HepG2 (cell line): ENCODE measurements around the gene PM20D1. TPM values are rescaled to one million over a fixed set of nuclear protein-coding genes. Genes with fewer than 3 reads are reported as not detected.

Experiments
- ATAC-seq: fragments of 200-7000 bp; cut with Tn5 transposase; 3 replicates; pipeline ENCODE4 v1.9.1; 2020; ENCODE audit warnings: mild to moderate bottlenecking, moderate library complexity
- BruUV-seq: library from RNA; stranded (reverse); fragments of 400-500 nt; replicated peaks from 2 replicates; lab custom pipeline; 2021; lab: Mats Ljungman, UMichigan
- CTCF ChIA-PET: fragments of 300-600 bp; formaldehyde crosslinking; extraction: SDS; loops from one replicate; lab custom pipeline; 2021; ENCODE audit warnings: low total read pairs, inconsistent platforms, low intra/inter-chr PET ratio; lab: Yijun Ruan, JAX
- POLR2A ChIA-PET: fragments of 350-600 bp; sonication (Branson Sonifier 250); formaldehyde crosslinking; loops from one replicate; lab custom pipeline; 2020; ENCODE audit warnings: antibody characterized with exemption, inconsistent platforms; lab: Yijun Ruan, JAX
- DNase-seq: peaks from one replicate; pipeline ENCODE4 v3.0.0-alpha.2; 2015; ENCODE audit warnings: low spot score
- FAIRE-seq: peaks from 3 replicates; lab custom pipeline; 2011; peaks lifted over from hg19 to GRCh38; lab: Jason Lieb, UNC
- H2AFZ ChIP-seq: one replicate; pipeline ENCODE4 v1.6.1; 2011; ENCODE audit warnings: low read length, inconsistent platforms
- H3K27ac ChIP-seq: fragments of 300-600 bp; 3 replicates; pipeline ENCODE4 v1.8.0; 2011; ENCODE audit warnings: mixed run types, mild to moderate bottlenecking, mixed read lengths, low read length, inconsistent platforms; ENCODE audit not compliant: insufficient read depth; ENCODE audit errors: extremely low read length
- H3K27me3 ChIP-seq, 2 experiments: fragments of 200-600 bp in 1 of 2; 2 replicates in 1 of 2; 3 replicates in 1 of 2; pipeline versions ENCODE4 v1.6.0 to v1.8.0; 2011; ENCODE audit warnings: low read length in 2 of 2, mild to moderate bottlenecking in 2 of 2, moderate library complexity in 2 of 2, inconsistent platforms in 1 of 2; ENCODE audit not compliant: insufficient read depth in 2 of 2, control insufficient read depth in 1 of 2
- H3K36me3 ChIP-seq, 2 experiments: fragments of 200-600 bp in 1 of 2; replicated peaks in 1 of 2; 2 replicates in 1 of 2; 3 replicates in 1 of 2; pipeline versions ENCODE4 v1.5.1 to v1.8.0; 2011; ENCODE audit warnings: low read length in 2 of 2, inconsistent platforms in 1 of 2; ENCODE audit not compliant: insufficient read depth in 2 of 2, control insufficient read depth in 1 of 2
- H3K4me1 ChIP-seq: 2 replicates; pipeline ENCODE4 v1.5.1; 2012; ENCODE audit warnings: low read length, inconsistent platforms; ENCODE audit not compliant: insufficient read depth
- H3K4me2 ChIP-seq: 2 replicates; pipeline ENCODE4 v1.6.0; 2011; ENCODE audit warnings: low read depth, low read length, inconsistent platforms
- H3K4me3 ChIP-seq, 3 experiments: fragments of 200-600 bp in 1 of 3; sonication (generic), shearing (Covaris generic) in 1 of 3; replicated peaks in 1 of 3; 2 replicates each; pipeline ENCODE4 v1.5.1; 2011 to 2016; ENCODE audit warnings: low read length in 3 of 3, inconsistent platforms in 2 of 3, low read depth in 2 of 3, mild to moderate bottlenecking in 2 of 3, control low read depth in 1 of 3, mixed read lengths in 1 of 3; ENCODE audit not compliant: insufficient read depth in 1 of 3
- H3K79me2 ChIP-seq: one replicate; pipeline ENCODE4 v1.6.1; 2011; ENCODE audit warnings: low read length, inconsistent platforms; ENCODE audit not compliant: insufficient read depth
- H3K9ac ChIP-seq: 2 replicates; pipeline ENCODE4 v1.6.0; 2011; ENCODE audit warnings: mild to moderate bottlenecking, low read depth, low read length, inconsistent platforms; ENCODE audit not compliant: insufficient read depth
- H3K9me3 ChIP-seq: 2 replicates; pipeline ENCODE4 v1.5.1; 2012; ENCODE audit warnings: mild to moderate bottlenecking, low read length
- H4K20me1 ChIP-seq: 2 replicates; pipeline ENCODE4 v1.6.0; 2011; ENCODE audit warnings: inconsistent platforms, mild to moderate bottlenecking, low read length, moderate library complexity; ENCODE audit not compliant: insufficient read depth
- ATF7 ChIP-seq, 2 experiments: fragments of 450-650 bp in 1 of 2; sonication (generic) in 1 of 2; formaldehyde crosslinking in 1 of 2; IDR thresholded peaks; 2 replicates each; pipeline versions ENCODE4 v1.4.0 to v1.6.1; 2016 to 2020; ENCODE audit warnings: antibody characterized with exemption in 1 of 2, mild to moderate bottlenecking in 1 of 2, missing genetic modification reagents in 1 of 2
- BORCS8-MEF2B ChIP-seq: sonication (generic); formaldehyde crosslinking; IDR thresholded peaks from 2 replicates; pipeline ENCODE4 v1.8.0; 2022; ENCODE audit warnings: mild to moderate bottlenecking, missing genetic modification reagents
- FOXA1 ChIP-seq, 2 experiments: fragments of 450-650 bp in 1 of 2; sonication (generic) in 1 of 2; formaldehyde crosslinking in 1 of 2; IDR thresholded peaks; 2 replicates each; pipeline versions ENCODE4 v1.4.0 to v1.6.1; 2016 to 2020; ENCODE audit warnings: missing genetic modification reagents in 1 of 2
- HES4 ChIP-seq: sonication (generic); formaldehyde crosslinking; IDR thresholded peaks from 2 replicates; pipeline ENCODE4 v1.9.0; 2021; ENCODE audit warnings: mild to moderate bottlenecking, missing genetic modification reagents, borderline replicate concordance
- KDM2A ChIP-seq: sonication (generic); formaldehyde crosslinking; IDR thresholded peaks from 2 replicates; pipeline ENCODE4 v1.4.0; 2020; ENCODE audit warnings: low read depth, missing genetic modification reagents, borderline replicate concordance
- KLF12 ChIP-seq: sonication (generic); formaldehyde crosslinking; IDR thresholded peaks from 2 replicates; pipeline ENCODE4 v1.4.0; 2020; ENCODE audit warnings: missing genetic modification reagents, borderline replicate concordance
- KLF16 ChIP-seq, 2 experiments: sonication (generic) in 1 of 2; formaldehyde crosslinking in 1 of 2; IDR thresholded peaks; 2 replicates each; pipeline versions ENCODE4 v1.6.1 to v1.8.0; 2016 to 2023; ENCODE audit warnings: missing genetic modification reagents in 2 of 2, missing compliant biosample characterization in 1 of 2
- MAF1 ChIP-seq: sonication (generic); formaldehyde crosslinking; IDR thresholded peaks from 2 replicates; pipeline ENCODE4 v1.5.0; 2020; ENCODE audit warnings: missing genetic modification reagents, borderline replicate concordance
- ZBTB42 ChIP-seq: sonication (generic); formaldehyde crosslinking; IDR thresholded peaks from 2 replicates; pipeline ENCODE4 v1.5.0; 2020; ENCODE audit warnings: mild to moderate bottlenecking, missing genetic modification reagents
- ZNF235 ChIP-seq: sonication (generic); formaldehyde crosslinking; IDR thresholded peaks from 2 replicates; pipeline ENCODE4 v1.8.1; 2023; ENCODE audit warnings: mild to moderate bottlenecking, missing genetic modification reagents, borderline replicate concordance
- ZNF292 ChIP-seq: sonication (generic); formaldehyde crosslinking; IDR thresholded peaks from 2 replicates; pipeline ENCODE4 v1.8.1; 2022; ENCODE audit warnings: mild to moderate bottlenecking, low read depth, missing genetic modification reagents, borderline replicate concordance
- ZNF343 ChIP-seq: sonication (generic); formaldehyde crosslinking; IDR thresholded peaks from 2 replicates; pipeline ENCODE4 v1.4.0; 2020; ENCODE audit warnings: mild to moderate bottlenecking, missing genetic modification reagents
- ZNF816 ChIP-seq: sonication (generic); formaldehyde crosslinking; IDR thresholded peaks from 2 replicates; pipeline ENCODE4 v1.8.0; 2022; ENCODE audit warnings: missing genetic modification reagents, mild to moderate bottlenecking, borderline replicate concordance
- ZNF839 ChIP-seq: sonication (generic); formaldehyde crosslinking; IDR thresholded peaks from 2 replicates; pipeline ENCODE4 v1.4.0; 2020; ENCODE audit warnings: missing genetic modification reagents, mild to moderate bottlenecking, borderline replicate concordance
- ZSCAN21 ChIP-seq: sonication (generic); formaldehyde crosslinking; IDR thresholded peaks from 2 replicates; pipeline ENCODE4 v1.8.0; 2022; ENCODE audit warnings: mild to moderate bottlenecking, missing genetic modification reagents, moderate library complexity, borderline replicate concordance
- WGBS: methylation state at CpG from one replicate; pipeline ENCODE4 v1.1.6; 2017; ENCODE audit warnings: low lambda C conversion rate; 5-methylcytosine and 5-hydroxymethylcytosine counted together
- in situ Hi-C: cut with HindIII; loops from 2 replicates; pipeline ENCODE4 v1.10.0; 2017; ENCODE audit warnings: low pct_unique_long_range_greater_than_20kb; ENCODE audit not compliant: extremely low pct_ligation_motif_present
- intact Hi-C: fragments of 100-400 bp; cut with micrococcal nuclease; formaldehyde crosslinking; loops from one replicate; pipeline ENCODE4 v1.10.0; 2022; ENCODE audit not compliant: unreplicated experiment
- polyA plus RNA-seq, 8 experiments: library from polyadenylated mRNA; depleted of rRNA in 3 of 8; stranded (reverse) in 7 of 8; unstranded in 1 of 8; fragments of >200 nt; fragmentation: Illumina TruSeq in 4 of 8; extraction: Trizol in 4 of 8; gene quantifications; 2 replicates each; pipeline versions ENCODE4 v1.2.1 to v1.2.3, GENCODE V29; 2011 to 2016; ENCODE audit warnings: low read depth in 4 of 8, missing spikeins in 1 of 8, mixed read lengths in 1 of 8; ENCODE audit not compliant: insufficient read depth in 1 of 8
- total RNA-seq, 5 experiments: library from RNA; depleted of rRNA; stranded (reverse); fragments of >200 nt; fragmentation: Illumina TruSeq; extraction: Trizol; gene quantifications; 2 replicates each; pipeline ENCODE4 v1.2.3, GENCODE V29; 2016; ENCODE audit warnings: low read depth in 1 of 5
- TF ChIP-seq, protein P1 (sequence below): sonication (generic); formaldehyde crosslinking; conservative IDR thresholded peaks from 2 replicates; pipeline ENCODE4 v1.4.0; 2020; ENCODE audit warnings: missing genetic modification reagents

PM20D1 gene
- total and polyA plus RNA-seq, 2 of the 13 experiments (the other 11 are each of a cell fraction or from before 2014, with no cell fraction given), result not detected

DNA sequence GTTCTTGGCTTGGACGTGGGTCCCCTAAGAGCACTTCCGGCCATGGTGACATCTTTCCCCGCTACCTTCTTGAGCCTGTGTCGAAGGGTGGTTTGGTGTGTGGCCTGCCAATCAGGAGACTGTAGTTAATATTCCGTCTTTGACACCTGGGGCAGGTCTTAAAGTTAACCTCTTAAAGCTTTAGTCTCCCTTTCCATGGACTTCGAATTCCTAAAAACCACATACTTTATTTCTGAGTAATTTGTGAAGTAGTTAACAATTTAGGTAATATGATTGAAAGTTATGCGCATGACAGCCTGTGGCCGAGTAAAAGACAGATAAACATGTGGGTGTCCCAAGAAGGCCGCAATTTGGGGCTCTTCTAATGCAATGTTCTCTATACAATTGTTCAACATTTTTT, 64.5 kb downstream of the PM20D1 start:
- Histone ChIP-seq H3K4me1 (no peaks in the 10 kb centered on the region), H3K79me2 (no peaks in the 10 kb centered on the region), H3K27me3 (peaks cover 0 to 5% of the 10 kb centered on the region in 2 experiments; a peak in 2 of 5 replicates), H3K9me3 (no peaks in the 10 kb centered on the region), H4K20me1 (no peaks in the 10 kb centered on the region), H3K4me3 (no peak overlapping the region), H3K9ac (no peak overlapping the region), H3K27ac (no peak overlapping the region), H2AFZ (no peak overlapping the region), H3K4me2 (no peak overlapping the region), H3K36me3 (no peaks in the 10 kb centered on the region)
- ChIA-PET CTCF (no interaction called here), POLR2A (interaction anchor here (0.7 kb wide), 1 partner anchor 297 kb away, joined by 3 read pairs; no protein-coding TSS in a partner anchor)
- WGBS, result 61% methylated on average over 9 of the region's 9 CpGs
- DNase-seq, result no peak
- TF ChIP-seq ZNF343 (CRISPR knock-in tag), result no peak
- TF ChIP-seq FOXA1 (IDR thresholded peaks at IDR 0.05), result no peak
- TF ChIP-seq FOXA1 (CRISPR knock-in tag; IDR thresholded peaks at IDR 0.05), result no peak
- no peak for TF ChIP-seq HES4 (CRISPR knock-in tag)
- TF ChIP-seq ZSCAN21 (CRISPR knock-in tag), result no peak
- TF ChIP-seq ZNF839 (CRISPR knock-in tag), result no peak
- TF ChIP-seq ZNF816 (CRISPR knock-in tag), result no peak
- TF ChIP-seq ZNF235 (CRISPR knock-in tag), result no peak
- TF ChIP-seq KLF16 (CRISPR knock-in tag; IDR thresholded peaks at IDR 0.05), result no peak
- intact Hi-C loops (no loop called here), in situ Hi-C loops (no loop called here)
- no TSS peak for BruUV-seq
- ATAC-seq, result no peak
- no peak for FAIRE-seq

DNA sequence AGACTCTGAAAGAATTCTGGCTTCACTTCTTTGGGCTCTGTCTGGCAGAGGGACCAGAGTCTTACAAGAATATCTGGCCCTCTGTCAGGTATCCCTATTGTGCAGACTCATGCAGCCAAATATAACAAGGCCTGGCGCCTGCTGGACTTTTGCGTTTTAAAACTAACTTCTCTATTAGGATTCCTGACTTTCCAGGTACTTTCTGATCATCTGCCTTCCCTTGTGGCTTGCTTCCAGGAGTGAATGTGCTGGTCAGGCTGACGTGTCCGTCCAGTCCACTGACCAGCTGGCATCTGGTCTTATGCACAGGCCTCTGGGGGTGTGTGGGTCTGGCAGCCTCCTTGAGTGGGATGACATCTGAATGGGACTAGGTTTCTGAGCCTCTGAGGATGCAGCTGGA, 66.0 kb downstream of the PM20D1 start:
- Histone ChIP-seq H3K9ac (no peak overlapping the region), H3K79me2 (no peaks in the 10 kb centered on the region), H3K27me3 (peaks cover 0 to 5% of the 10 kb centered on the region in 2 experiments; a peak in 1 of 5 replicates), H3K4me2 (no peak overlapping the region), H4K20me1 (no peaks in the 10 kb centered on the region), H3K4me3 (no peak overlapping the region), H3K27ac (no peak overlapping the region), H3K9me3 (no peaks in the 10 kb centered on the region), H3K36me3 (no peaks in the 10 kb centered on the region), H3K4me1 (no peaks in the 10 kb centered on the region), H2AFZ (no peak overlapping the region)
- intact Hi-C loops, result no loop called here
- BruUV-seq, result no TSS peak
- in situ Hi-C loops, result no loop called here
- WGBS, result 54% methylated on average over 2 of the region's 4 CpGs
- ATAC-seq (no peak; the same call in 2 of the 3 replicates), FAIRE-seq (no peak), DNase-seq (no peak)
- ChIA-PET POLR2A (no interaction called here), CTCF (no interaction called here)
- TF ChIP-seq KDM2A, result no peak
- TF ChIP-seq MAF1 (CRISPR knock-in tag), result no peak
- TF ChIP-seq, protein P1, sequence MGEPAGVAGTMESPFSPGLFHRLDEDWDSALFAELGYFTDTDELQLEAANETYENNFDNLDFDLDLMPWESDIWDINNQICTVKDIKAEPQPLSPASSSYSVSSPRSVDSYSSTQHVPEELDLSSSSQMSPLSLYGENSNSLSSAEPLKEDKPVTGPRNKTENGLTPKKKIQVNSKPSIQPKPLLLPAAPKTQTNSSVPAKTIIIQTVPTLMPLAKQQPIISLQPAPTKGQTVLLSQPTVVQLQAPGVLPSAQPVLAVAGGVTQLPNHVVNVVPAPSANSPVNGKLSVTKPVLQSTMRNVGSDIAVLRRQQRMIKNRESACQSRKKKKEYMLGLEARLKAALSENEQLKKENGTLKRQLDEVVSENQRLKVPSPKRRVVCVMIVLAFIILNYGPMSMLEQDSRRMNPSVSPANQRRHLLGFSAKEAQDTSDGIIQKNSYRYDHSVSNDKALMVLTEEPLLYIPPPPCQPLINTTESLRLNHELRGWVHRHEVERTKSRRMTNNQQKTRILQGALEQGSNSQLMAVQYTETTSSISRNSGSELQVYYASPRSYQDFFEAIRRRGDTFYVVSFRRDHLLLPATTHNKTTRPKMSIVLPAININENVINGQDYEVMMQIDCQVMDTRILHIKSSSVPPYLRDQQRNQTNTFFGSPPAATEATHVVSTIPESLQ (CRISPR knock-in tag), result no peak
- no peak for TF ChIP-seq KLF12 (CRISPR knock-in tag)
- TF ChIP-seq BORCS8-MEF2B (CRISPR knock-in tag), result no peak
- TF ChIP-seq ZBTB42, result no peak
- no peak for TF ChIP-seq ATF7 (IDR thresholded peaks at IDR 0.05)
- TF ChIP-seq ATF7 (CRISPR knock-in tag; IDR thresholded peaks at IDR 0.05), result no peak
- no peak for TF ChIP-seq ZNF292 (CRISPR knock-in tag)
